Measurements from ENCODE around the gene KLHL30.

DNA sequence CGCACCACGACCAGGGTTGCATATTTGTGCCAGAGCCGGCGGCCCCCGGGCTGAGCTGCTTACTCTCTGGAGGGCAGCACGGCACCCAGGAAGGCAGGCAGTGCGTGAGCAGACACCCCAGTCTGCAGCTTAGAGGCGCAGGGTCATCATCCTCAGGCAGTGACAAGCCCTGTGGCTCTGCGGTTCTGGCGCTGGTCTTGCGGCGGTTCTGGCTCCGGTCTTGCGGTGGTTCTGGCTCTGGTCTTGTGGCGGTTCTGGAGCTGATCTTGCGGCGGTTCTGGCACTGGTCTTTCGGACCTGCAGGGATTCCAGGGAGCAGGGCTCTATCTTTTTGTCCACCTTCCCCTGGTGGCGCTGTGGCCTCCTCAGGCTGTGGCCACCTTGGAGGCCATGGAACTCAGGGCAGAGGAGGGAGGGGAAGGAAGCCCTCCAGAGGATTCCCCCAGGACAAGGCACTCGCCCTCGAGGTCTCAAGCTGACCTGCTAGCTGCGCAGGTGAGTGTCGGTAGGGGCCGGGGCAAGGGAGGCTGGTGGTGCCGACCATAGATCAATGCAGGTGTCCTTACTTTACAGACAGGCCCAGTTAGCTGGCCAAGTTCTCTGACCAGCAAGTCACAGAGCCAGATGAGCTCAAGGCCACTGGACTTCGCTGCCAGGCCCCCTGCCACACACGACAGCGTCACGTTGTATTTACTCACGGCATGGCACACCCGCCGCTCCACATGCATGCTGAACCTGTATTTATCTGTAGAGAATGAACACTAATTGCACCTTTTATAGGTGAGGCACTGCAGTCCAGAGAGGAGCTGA is 23.4 kb upstream of the KLHL30 start:
- TF ChIP-seq GLIS3 (CRISPR knock-in tag; IDR thresholded peaks at IDR 0.05), result no peak
- no peak for TF ChIP-seq ZFP3 (CRISPR knock-in tag; IDR thresholded peaks at IDR 0.05)
- TF ChIP-seq, protein P1, sequence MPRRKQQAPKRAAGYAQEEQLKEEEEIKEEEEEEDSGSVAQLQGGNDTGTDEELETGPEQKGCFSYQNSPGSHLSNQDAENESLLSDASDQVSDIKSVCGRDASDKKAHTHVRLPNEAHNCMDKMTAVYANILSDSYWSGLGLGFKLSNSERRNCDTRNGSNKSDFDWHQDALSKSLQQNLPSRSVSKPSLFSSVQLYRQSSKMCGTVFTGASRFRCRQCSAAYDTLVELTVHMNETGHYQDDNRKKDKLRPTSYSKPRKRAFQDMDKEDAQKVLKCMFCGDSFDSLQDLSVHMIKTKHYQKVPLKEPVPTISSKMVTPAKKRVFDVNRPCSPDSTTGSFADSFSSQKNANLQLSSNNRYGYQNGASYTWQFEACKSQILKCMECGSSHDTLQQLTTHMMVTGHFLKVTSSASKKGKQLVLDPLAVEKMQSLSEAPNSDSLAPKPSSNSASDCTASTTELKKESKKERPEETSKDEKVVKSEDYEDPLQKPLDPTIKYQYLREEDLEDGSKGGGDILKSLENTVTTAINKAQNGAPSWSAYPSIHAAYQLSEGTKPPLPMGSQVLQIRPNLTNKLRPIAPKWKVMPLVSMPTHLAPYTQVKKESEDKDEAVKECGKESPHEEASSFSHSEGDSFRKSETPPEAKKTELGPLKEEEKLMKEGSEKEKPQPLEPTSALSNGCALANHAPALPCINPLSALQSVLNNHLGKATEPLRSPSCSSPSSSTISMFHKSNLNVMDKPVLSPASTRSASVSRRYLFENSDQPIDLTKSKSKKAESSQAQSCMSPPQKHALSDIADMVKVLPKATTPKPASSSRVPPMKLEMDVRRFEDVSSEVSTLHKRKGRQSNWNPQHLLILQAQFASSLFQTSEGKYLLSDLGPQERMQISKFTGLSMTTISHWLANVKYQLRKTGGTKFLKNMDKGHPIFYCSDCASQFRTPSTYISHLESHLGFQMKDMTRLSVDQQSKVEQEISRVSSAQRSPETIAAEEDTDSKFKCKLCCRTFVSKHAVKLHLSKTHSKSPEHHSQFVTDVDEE (CRISPR knock-in tag; IDR thresholded peaks at IDR 0.05), result no peak

All from SK-N-SH treated with all-trans-retinoic acid at 6 μM for 48 hours (cell line).